Liver (tissue), 9 donors: Measurements from ENCODE around the gene PABPN1L. TPM values are rescaled to one million over a fixed set of nuclear protein-coding genes. Genes with fewer than 3 reads are reported as not detected.
A peak's percentile ranks its signal among the peaks of the same experiment; 100 is the strongest.

ENCODE experiments used
- DNase-seq: peaks from one replicate; pipeline ENCODE4 v3.0.0-alpha.2; 2017; ENCODE audit warnings: low spot score
- H3K27ac ChIP-seq, 2 donors: one replicate each; pipeline ENCODE4 v1.7.0; 2013; ENCODE audit warnings: inconsistent platforms in 2 of 2, low read length in 2 of 2, control low read depth in 1 of 2, low read depth in 1 of 2, mild to moderate bottlenecking in 1 of 2
- H3K27me3 ChIP-seq, 4 donors: one replicate each; pipeline versions ENCODE4 v1.6.1 to v1.7.0; 2013; ENCODE audit warnings: low read length in 3 of 4, inconsistent platforms in 1 of 4, mild to moderate bottlenecking in 1 of 4, moderate library complexity in 1 of 4; ENCODE audit not compliant: control insufficient read depth in 4 of 4, insufficient read depth in 4 of 4
- H3K36me3 ChIP-seq, 4 donors: one replicate each; pipeline versions ENCODE4 v1.6.1 to v1.7.0; 2013; ENCODE audit warnings: low read length in 3 of 4, mild to moderate bottlenecking in 3 of 4, low read depth in 1 of 4, moderate library complexity in 1 of 4; ENCODE audit not compliant: control insufficient read depth in 4 of 4, insufficient read depth in 3 of 4
- H3K4me1 ChIP-seq, 4 donors: one replicate each; pipeline versions ENCODE4 v1.6.1 to v1.7.0; 2013; ENCODE audit warnings: low read length in 3 of 4, mild to moderate bottlenecking in 3 of 4, moderate library complexity in 1 of 4; ENCODE audit not compliant: control insufficient read depth in 4 of 4, insufficient read depth in 4 of 4
- H3K4me3 ChIP-seq, 3 donors: one replicate each; pipeline versions ENCODE4 v1.6.1 to v1.7.0; 2013; ENCODE audit warnings: low read length in 3 of 3, control low read depth in 1 of 3, low read depth in 1 of 3, mild to moderate bottlenecking in 1 of 3
- H3K9ac ChIP-seq, 2 donors: one replicate each; pipeline ENCODE4 v1.7.0; 2013; ENCODE audit warnings: low read length in 2 of 2, mild to moderate bottlenecking in 2 of 2, moderate library complexity in 2 of 2, control low read depth in 1 of 2, low read depth in 1 of 2
- H3K9me3 ChIP-seq, 4 donors: one replicate each; pipeline versions ENCODE4 v1.6.1 to v1.7.0; 2013; ENCODE audit warnings: low read length in 3 of 4; ENCODE audit not compliant: control insufficient read depth in 4 of 4
- EGR1 ChIP-seq, 2 donors: IDR thresholded peaks; 2 replicates each; pipeline ENCODE4 v1.6.1; 2016 to 2018; ENCODE audit warnings: antibody characterized with exemption in 2 of 2, low read depth in 2 of 2
- FOXA1 ChIP-seq: IDR thresholded peaks from 2 replicates; pipeline ENCODE4 v1.6.1; 2016; ENCODE audit warnings: antibody characterized with exemption
- FOXA2 ChIP-seq: IDR thresholded peaks from 2 replicates; pipeline ENCODE4 v1.6.1; 2016; ENCODE audit warnings: antibody characterized with exemption
- GABPA ChIP-seq, 2 donors: IDR thresholded peaks in 1 of 2; conservative IDR thresholded peaks in 1 of 2; 2 replicates each; pipeline ENCODE4 v1.6.1; 2016; ENCODE audit warnings: antibody characterized with exemption in 2 of 2, mild to moderate bottlenecking in 1 of 2, moderate library complexity in 1 of 2
- HNF4A ChIP-seq, 2 donors: conservative IDR thresholded peaks; 2 replicates each; pipeline ENCODE4 v1.6.1; 2016; ENCODE audit warnings: antibody characterized with exemption in 2 of 2, mild to moderate bottlenecking in 2 of 2
- HNF4G ChIP-seq: IDR thresholded peaks from 2 replicates; pipeline ENCODE4 v1.6.1; 2016; ENCODE audit warnings: antibody characterized with exemption
- JUND ChIP-seq, 2 donors: IDR thresholded peaks; 2 replicates each; pipeline ENCODE4 v1.6.1; 2016; ENCODE audit warnings: antibody characterized with exemption in 2 of 2
- NR2F2 ChIP-seq: IDR thresholded peaks from 2 replicates; pipeline ENCODE4 v1.6.1; 2016; ENCODE audit warnings: antibody characterized with exemption
- RAD21 ChIP-seq, 2 donors: IDR thresholded peaks; 2 replicates each; pipeline ENCODE4 v1.6.1; 2016; ENCODE audit warnings: antibody characterized with exemption in 2 of 2, mild to moderate bottlenecking in 2 of 2
- RXRA ChIP-seq, 2 donors: IDR thresholded peaks; 2 replicates each; pipeline ENCODE4 v1.6.1; 2017 to 2018; ENCODE audit warnings: antibody characterized with exemption in 2 of 2, mild to moderate bottlenecking in 1 of 2
- SP1 ChIP-seq: IDR thresholded peaks from 2 replicates; pipeline ENCODE4 v1.6.1; 2018; ENCODE audit warnings: antibody characterized with exemption, mild to moderate bottlenecking
- TAF1 ChIP-seq: conservative IDR thresholded peaks from 2 replicates; pipeline ENCODE4 v1.6.1; 2016; ENCODE audit warnings: antibody characterized with exemption, mild to moderate bottlenecking
- YY1 ChIP-seq: IDR thresholded peaks from 2 replicates; pipeline ENCODE4 v1.6.1; 2016; ENCODE audit warnings: antibody characterized with exemption, mild to moderate bottlenecking
- WGBS: extraction: QIAGEN DNeasy Blood & Tissue Kit; methylation state at CpG from one replicate; pipeline ENCODE4 v1.1.7; 2013; 5-methylcytosine and 5-hydroxymethylcytosine counted together
- polyA plus RNA-seq, 2 donors: library from polyadenylated mRNA; stranded (reverse) in 1 of 2; unstranded in 1 of 2; fragments of 200-250 nt in 1 of 2; fragments of >200 nt in 1 of 2; fragmentation: Nextera tagmentation in 1 of 2; extraction: Ambion mirVana in 1 of 2; gene quantifications; one replicate each; pipeline versions ENCODE4 v1.2.1 to v1.2.3, GENCODE V29; 2013 to 2015
- total RNA-seq, 2 donors: library from RNA; depleted of rRNA; stranded (reverse); fragments of >200 nt; gene quantifications; one replicate each; pipeline ENCODE4 v1.2.3, GENCODE V29; 2014
- TF ChIP-seq, protein P1 (sequence below): IDR thresholded peaks from 2 replicates; pipeline ENCODE4 v1.6.1; 2016; ENCODE audit warnings: antibody characterized with exemption
- TF ChIP-seq, protein P2 (sequence below): IDR thresholded peaks from 2 replicates; pipeline ENCODE4 v1.6.1; 2016; ENCODE audit warnings: antibody characterized with exemption
- TF ChIP-seq, protein P3 (sequence below): IDR thresholded peaks from 2 replicates; pipeline ENCODE4 v1.6.1; 2016; ENCODE audit warnings: antibody characterized with exemption
- TF ChIP-seq, protein P4 (sequence below): fragments of 150-350 bp; IDR thresholded peaks from 2 replicates; pipeline ENCODE4 v1.5.1; 2017; ENCODE audit warnings: improper control_type of control experiment, low read depth, low read length; ENCODE audit not compliant: missing input control
- TF ChIP-seq, protein P5 (sequence below): IDR thresholded peaks from 2 replicates; pipeline ENCODE4 v1.6.1; 2016; ENCODE audit warnings: antibody characterized with exemption, mild to moderate bottlenecking
- donor health status: healthy.
- donor health status: healthy.
- donor health status: healthy.
- donor health status: healthy.
- donor health status: healthy.

The PABPN1L gene
- total and polyA plus RNA-seq, 4 donors: 0.09 TPM; not detected in 3

DNA sequence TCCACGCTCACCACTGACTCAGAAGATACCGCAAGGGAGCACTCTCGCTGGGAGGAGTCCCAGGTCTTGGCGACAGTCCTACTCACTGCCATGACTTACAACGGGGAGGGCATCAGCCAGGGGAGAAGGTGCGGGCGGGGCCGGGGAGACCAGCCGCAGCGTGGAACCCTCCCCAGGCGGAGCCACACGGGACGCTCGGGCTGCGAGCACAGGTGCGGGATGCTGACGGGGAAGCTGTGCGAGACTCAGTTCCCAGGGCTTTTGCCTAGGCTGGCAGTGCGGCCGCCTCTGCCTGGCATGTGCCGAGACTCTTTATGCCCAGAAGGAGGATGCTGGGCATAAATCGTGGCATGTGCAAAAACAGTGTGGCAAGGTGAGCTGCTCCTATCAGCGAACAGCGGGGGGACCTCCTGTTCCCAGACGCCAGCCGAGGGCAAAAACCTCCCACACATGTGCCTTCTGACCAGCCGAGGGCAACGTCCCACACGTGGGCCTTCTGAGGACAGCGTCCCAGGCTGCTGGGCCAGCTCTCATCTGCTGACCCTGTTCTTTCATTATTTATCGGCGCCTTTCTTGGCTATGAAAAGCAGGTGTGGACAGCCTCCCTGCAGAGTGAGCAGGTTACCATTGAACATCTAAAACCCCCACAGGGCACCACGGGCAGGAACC lies 15.8 kb downstream of the PABPN1L start:
- TF ChIP-seq, protein P1, sequence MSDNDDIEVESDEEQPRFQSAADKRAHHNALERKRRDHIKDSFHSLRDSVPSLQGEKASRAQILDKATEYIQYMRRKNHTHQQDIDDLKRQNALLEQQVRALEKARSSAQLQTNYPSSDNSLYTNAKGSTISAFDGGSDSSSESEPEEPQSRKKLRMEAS: no peak
- TF ChIP-seq, protein P2, sequence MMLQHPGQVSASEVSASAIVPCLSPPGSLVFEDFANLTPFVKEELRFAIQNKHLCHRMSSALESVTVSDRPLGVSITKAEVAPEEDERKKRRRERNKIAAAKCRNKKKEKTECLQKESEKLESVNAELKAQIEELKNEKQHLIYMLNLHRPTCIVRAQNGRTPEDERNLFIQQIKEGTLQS: no peak
- TF ChIP-seq, protein P3, sequence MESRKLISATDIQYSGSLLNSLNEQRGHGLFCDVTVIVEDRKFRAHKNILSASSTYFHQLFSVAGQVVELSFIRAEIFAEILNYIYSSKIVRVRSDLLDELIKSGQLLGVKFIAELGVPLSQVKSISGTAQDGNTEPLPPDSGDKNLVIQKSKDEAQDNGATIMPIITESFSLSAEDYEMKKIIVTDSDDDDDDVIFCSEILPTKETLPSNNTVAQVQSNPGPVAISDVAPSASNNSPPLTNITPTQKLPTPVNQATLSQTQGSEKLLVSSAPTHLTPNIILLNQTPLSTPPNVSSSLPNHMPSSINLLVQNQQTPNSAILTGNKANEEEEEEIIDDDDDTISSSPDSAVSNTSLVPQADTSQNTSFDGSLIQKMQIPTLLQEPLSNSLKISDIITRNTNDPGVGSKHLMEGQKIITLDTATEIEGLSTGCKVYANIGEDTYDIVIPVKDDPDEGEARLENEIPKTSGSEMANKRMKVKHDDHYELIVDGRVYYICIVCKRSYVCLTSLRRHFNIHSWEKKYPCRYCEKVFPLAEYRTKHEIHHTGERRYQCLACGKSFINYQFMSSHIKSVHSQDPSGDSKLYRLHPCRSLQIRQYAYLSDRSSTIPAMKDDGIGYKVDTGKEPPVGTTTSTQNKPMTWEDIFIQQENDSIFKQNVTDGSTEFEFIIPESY: no peak
- TF ChIP-seq EGR1 (IDR thresholded peaks at IDR 0.05; ENCODE audit: low read depth in 2 of 2) (no peak), RAD21 (IDR thresholded peaks at IDR 0.05) (no peak), SP1 (no peak), FOXA2 (no peak), NR2F2 (no peak)
- no peaks in the 10 kb centered on the region for H3K9me3 ChIP-seq
- no peak overlapping the region for H3K4me3 ChIP-seq
- H3K27me3 ChIP-seq: no peaks in the 10 kb centered on the region
- peaks cover 6 to 18% (median 11%) of the 10 kb centered on the region in 4 donors for H3K4me1 ChIP-seq
- peak overlapping the region in 1 of 2 donors; percentile 42 for H3K27ac ChIP-seq
- no peak overlapping the region for H3K9ac ChIP-seq
- WGBS: 86% methylated on average over 33 of the region's 33 CpGs
- DNase-seq: no peak
- peaks cover 0 to 6% (median under 1%) of the 10 kb centered on the region in 4 donors for H3K36me3 ChIP-seq

DNA sequence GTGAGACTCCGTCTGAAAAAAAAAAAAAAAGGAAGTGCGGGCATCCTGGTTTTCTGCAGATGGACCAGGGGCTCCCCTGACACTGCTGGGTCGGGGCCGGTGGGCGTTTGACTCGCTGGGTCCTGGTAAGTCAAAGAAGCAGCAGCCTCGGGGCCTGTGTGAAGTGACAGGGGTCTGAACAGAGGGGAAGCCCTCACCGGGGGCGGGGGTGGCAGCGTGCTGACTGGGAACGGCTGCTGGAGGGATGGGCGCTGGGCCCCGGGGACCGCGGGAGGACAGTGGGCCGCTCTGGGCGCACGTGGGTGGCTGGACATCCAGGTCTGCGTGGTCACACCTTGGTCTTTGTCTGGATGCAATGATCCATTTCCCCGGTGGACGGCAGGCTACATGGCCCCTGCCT lies 17.9 kb downstream of the PABPN1L start:
- no peaks in the 10 kb centered on the region for H3K9me3 ChIP-seq
- 95% methylated on average over 21 of the region's 21 CpGs for WGBS
- no peak overlapping the region for H3K9ac ChIP-seq
- H3K4me1 ChIP-seq: peaks cover 0 to 10% (median 8%) of the 10 kb centered on the region in 4 donors
- H3K27ac ChIP-seq: no peak overlapping the region
- no peaks in the 10 kb centered on the region for H3K27me3 ChIP-seq
- no peak overlapping the region for H3K4me3 ChIP-seq
- no peak for DNase-seq
- H3K36me3 ChIP-seq: peaks cover 0 to 6% (median under 1%) of the 10 kb centered on the region in 4 donors
- TF ChIP-seq SP1 (no peak), FOXA2 (no peak), TAF1 (no peak), RXRA (IDR thresholded peaks at IDR 0.05) (no peak), YY1 (no peak), FOXA1 (no peak), HNF4A (conservative IDR thresholded peaks at IDR 0.05) (no peak), EGR1 (IDR thresholded peaks at IDR 0.05; ENCODE audit: low read depth in 2 of 2) (no peak), GABPA (IDR thresholded peaks at IDR 0.05 in 1 of 2, conservative IDR thresholded peaks at IDR 0.05 in 1 of 2) (no peak), NR2F2 (no peak), HNF4G (no peak), JUND (IDR thresholded peaks at IDR 0.05) (no peak), RAD21 (IDR thresholded peaks at IDR 0.05) (no peak)
- TF ChIP-seq, protein P4, sequence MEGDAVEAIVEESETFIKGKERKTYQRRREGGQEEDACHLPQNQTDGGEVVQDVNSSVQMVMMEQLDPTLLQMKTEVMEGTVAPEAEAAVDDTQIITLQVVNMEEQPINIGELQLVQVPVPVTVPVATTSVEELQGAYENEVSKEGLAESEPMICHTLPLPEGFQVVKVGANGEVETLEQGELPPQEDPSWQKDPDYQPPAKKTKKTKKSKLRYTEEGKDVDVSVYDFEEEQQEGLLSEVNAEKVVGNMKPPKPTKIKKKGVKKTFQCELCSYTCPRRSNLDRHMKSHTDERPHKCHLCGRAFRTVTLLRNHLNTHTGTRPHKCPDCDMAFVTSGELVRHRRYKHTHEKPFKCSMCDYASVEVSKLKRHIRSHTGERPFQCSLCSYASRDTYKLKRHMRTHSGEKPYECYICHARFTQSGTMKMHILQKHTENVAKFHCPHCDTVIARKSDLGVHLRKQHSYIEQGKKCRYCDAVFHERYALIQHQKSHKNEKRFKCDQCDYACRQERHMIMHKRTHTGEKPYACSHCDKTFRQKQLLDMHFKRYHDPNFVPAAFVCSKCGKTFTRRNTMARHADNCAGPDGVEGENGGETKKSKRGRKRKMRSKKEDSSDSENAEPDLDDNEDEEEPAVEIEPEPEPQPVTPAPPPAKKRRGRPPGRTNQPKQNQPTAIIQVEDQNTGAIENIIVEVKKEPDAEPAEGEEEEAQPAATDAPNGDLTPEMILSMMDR: no peak
- TF ChIP-seq, protein P2: no peak
- TF ChIP-seq, protein P5, sequence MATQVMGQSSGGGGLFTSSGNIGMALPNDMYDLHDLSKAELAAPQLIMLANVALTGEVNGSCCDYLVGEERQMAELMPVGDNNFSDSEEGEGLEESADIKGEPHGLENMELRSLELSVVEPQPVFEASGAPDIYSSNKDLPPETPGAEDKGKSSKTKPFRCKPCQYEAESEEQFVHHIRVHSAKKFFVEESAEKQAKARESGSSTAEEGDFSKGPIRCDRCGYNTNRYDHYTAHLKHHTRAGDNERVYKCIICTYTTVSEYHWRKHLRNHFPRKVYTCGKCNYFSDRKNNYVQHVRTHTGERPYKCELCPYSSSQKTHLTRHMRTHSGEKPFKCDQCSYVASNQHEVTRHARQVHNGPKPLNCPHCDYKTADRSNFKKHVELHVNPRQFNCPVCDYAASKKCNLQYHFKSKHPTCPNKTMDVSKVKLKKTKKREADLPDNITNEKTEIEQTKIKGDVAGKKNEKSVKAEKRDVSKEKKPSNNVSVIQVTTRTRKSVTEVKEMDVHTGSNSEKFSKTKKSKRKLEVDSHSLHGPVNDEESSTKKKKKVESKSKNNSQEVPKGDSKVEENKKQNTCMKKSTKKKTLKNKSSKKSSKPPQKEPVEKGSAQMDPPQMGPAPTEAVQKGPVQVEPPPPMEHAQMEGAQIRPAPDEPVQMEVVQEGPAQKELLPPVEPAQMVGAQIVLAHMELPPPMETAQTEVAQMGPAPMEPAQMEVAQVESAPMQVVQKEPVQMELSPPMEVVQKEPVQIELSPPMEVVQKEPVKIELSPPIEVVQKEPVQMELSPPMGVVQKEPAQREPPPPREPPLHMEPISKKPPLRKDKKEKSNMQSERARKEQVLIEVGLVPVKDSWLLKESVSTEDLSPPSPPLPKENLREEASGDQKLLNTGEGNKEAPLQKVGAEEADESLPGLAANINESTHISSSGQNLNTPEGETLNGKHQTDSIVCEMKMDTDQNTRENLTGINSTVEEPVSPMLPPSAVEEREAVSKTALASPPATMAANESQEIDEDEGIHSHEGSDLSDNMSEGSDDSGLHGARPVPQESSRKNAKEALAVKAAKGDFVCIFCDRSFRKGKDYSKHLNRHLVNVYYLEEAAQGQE: no peak
- TF ChIP-seq, protein P3: no peak
- TF ChIP-seq, protein P1: no peak
